ENCODE results near the gene TTC28. TPM values are rescaled to one million over a fixed set of nuclear protein-coding genes. Genes with fewer than 3 reads are reported as not detected.

The TTC28 gene
- total RNA-seq, 3 donors from 2014 or later, result 9.6 to 32.3 (median 13.2) TPM

DNA sequence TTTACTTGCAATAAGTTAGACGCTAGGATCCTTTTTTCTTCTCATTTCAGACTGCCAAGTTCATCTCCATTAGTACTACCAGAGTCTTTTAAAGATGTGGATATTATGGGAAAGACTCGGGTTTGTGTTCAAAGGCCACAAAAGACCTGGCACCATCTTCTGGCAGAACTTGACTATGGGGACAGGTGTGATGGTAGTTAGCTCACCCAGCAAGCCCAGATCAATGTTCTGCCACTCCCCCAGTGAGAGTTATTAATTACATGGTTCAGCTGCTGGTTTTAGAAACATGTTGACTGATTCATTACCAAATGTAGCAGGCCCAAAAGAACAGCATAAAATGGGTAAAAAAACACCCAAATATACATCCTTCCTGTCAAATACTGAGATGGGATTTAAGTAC, 427.1 kb downstream of the TTC28 start:
- TF ChIP-seq, protein P1, sequence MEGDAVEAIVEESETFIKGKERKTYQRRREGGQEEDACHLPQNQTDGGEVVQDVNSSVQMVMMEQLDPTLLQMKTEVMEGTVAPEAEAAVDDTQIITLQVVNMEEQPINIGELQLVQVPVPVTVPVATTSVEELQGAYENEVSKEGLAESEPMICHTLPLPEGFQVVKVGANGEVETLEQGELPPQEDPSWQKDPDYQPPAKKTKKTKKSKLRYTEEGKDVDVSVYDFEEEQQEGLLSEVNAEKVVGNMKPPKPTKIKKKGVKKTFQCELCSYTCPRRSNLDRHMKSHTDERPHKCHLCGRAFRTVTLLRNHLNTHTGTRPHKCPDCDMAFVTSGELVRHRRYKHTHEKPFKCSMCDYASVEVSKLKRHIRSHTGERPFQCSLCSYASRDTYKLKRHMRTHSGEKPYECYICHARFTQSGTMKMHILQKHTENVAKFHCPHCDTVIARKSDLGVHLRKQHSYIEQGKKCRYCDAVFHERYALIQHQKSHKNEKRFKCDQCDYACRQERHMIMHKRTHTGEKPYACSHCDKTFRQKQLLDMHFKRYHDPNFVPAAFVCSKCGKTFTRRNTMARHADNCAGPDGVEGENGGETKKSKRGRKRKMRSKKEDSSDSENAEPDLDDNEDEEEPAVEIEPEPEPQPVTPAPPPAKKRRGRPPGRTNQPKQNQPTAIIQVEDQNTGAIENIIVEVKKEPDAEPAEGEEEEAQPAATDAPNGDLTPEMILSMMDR (IDR thresholded peaks at IDR 0.05), result no peak
- intact Hi-C loops (cut with DNase I, micrococcal nuclease), result no loop called here
- Histone ChIP-seq H3K4me1 (ENCODE audit: low read depth) (no peaks in the 10 kb centered on the region), H3K9me3 (no peaks in the 10 kb centered on the region), H3K36me3 (ENCODE audit: low read depth) (no peaks in the 10 kb centered on the region), H3K4me3 (no peak overlapping the region)
- DNase-seq, result no peak
- no peak for ATAC-seq

DNA sequence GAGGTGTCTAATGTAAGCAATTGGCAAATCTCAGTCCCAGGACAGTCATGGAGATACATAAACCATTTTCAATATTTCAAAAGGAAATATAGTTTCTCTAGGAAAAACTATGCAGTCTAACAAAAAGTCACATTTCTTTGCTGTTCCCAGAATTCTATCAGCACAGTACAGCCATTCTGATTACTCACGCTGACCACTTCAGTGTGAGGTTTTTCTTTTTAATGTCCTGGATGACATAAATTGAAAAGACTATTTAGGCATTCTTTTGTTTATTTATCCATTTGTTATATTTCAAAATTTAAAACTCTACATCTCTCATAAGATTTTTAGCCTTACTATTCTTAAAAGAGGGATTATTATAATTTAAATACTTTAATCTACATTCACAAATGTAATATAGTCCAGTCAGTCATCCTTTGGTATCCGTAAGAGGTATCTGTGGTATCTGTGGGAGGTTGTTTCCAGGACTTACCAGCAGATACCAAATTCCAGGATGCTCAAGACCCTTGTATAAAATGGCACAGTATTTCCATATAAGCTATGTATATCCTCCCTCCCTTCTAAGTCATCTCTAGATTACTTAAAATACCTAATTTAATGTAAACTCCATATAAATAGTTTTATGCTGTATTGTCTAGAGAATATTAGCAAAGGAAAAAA, 429.5 kb downstream of the TTC28 start:
- no peaks in the 10 kb centered on the region for H3K36me3 ChIP-seq (ENCODE audit: low read depth)
- intact Hi-C loops (cut with DNase I, micrococcal nuclease), result no loop called here
- H3K4me3 ChIP-seq, result no peak overlapping the region
- DNase-seq (no peak), ATAC-seq (no peak)
- no peaks in the 10 kb centered on the region for H3K9me3 ChIP-seq
- no peaks in the 10 kb centered on the region for H3K4me1 ChIP-seq (ENCODE audit: low read depth)
- TF ChIP-seq, protein P1 (IDR thresholded peaks at IDR 0.05), result no peak

DNA sequence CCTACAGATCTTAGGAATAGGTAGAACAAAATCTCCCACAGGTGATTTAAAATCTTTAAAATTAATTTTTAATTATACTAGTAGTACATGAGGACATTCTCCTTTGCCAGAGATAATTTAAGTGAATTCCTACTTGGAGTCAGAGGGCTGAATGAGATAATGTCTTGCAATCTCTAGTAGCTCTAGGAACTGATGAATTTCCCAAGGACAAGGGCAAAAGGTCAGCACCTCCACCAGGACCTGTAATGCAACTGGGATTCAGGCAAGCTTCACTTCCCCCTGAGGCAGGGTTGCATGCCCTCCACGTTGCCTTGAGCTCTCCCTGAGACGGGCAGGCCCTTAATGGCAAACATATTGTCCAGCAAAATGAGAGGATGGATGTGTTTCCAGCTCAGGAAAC, 430.2 kb downstream of the TTC28 start:
- H3K9me3 ChIP-seq, result no peaks in the 10 kb centered on the region
- intact Hi-C loops (cut with DNase I, micrococcal nuclease), result no loop called here
- no peak for ATAC-seq
- no peak overlapping the region for H3K4me3 ChIP-seq
- H3K36me3 ChIP-seq (ENCODE audit: low read depth), result no peaks in the 10 kb centered on the region
- TF ChIP-seq, protein P1 (IDR thresholded peaks at IDR 0.05), result no peak
- H3K4me1 ChIP-seq (ENCODE audit: low read depth), result no peaks in the 10 kb centered on the region
- DNase-seq, result no peak

DNA sequence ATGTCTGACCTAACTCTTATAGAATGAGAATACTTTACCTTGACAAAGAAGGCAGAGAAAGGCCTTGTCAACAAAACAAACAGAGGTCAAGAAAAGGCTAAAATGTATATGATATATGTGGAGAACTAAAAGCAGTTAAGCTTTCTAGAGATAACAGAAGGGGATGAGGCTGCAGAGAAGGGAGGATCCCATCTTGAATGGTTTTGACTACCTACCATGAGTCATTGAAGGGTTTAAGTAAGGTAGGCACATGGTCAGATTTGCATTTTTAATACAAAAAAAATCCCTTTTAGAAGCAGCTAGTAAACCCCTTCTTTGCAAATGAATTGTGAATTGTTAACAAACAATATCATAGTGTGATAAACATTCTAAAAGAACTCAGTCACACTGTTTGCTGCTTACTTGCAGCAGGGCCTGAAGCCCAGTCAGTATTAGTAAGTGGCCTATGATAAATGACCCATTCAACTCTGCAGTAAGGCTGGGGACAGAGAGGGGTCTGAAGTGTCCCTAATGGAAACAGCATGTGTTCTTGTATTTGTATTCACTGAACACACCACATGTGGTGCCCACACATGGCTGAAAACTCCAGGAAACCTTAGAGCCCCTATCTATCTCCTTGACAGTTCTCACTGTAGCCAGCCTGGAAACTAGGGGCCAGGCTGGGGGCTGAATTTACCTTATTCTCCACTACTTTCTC, 431.8 kb downstream of the TTC28 start:
- Histone ChIP-seq H3K9me3 (no peaks in the 10 kb centered on the region), H3K4me3 (no peak overlapping the region), H3K4me1 (ENCODE audit: low read depth) (no peaks in the 10 kb centered on the region), H3K36me3 (ENCODE audit: low read depth) (no peaks in the 10 kb centered on the region)
- intact Hi-C loops (cut with DNase I, micrococcal nuclease), result no loop called here
- TF ChIP-seq, protein P1 (IDR thresholded peaks at IDR 0.05), result no peak
- no peak for ATAC-seq
- DNase-seq, result no peak

DNA sequence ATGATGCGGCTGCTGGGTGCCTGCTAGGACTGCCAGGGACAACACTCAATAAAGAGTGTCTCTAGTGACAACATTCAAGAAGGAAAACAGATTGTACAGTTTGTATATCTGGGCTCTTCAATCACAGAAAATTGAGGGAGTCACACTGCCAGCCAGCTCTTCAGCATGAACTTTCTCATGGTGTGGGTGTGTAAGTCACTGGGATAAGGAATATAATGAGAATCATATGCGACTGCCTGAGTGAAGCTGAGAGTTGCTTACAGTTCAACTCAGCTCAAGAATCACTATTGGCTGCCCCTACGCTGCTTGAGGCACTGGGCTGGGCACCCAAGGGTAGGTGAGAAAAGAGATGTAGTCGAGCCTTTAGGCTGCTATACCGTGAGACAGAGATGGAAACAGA, 432.5 kb downstream of the TTC28 start:
- ATAC-seq, result no peak
- Histone ChIP-seq H3K9me3 (no peaks in the 10 kb centered on the region), H3K4me3 (no peak overlapping the region), H3K36me3 (ENCODE audit: low read depth) (no peaks in the 10 kb centered on the region), H3K4me1 (ENCODE audit: low read depth) (no peaks in the 10 kb centered on the region)
- no peak for DNase-seq
- TF ChIP-seq, protein P1 (IDR thresholded peaks at IDR 0.05), result no peak
- intact Hi-C loops (cut with DNase I, micrococcal nuclease), result no loop called here

Measured in mucosa of descending colon (tissue), 3 donors.